ENCODE results near the gene RFC3. TPM values are rescaled to one million over a fixed set of nuclear protein-coding genes. Genes with fewer than 3 reads are reported as not detected.
"Not testable (repeated sequence)": the region's sequence is repeated elsewhere in the genome, so short reads cannot be mapped to it uniquely, and the experiment has no call there.

RFC3 gene
- 52.4 and 59.6 TPM in 2 replicates for total RNA-seq (2014; rRNA removed; shearing (Covaris generic))

DNA sequence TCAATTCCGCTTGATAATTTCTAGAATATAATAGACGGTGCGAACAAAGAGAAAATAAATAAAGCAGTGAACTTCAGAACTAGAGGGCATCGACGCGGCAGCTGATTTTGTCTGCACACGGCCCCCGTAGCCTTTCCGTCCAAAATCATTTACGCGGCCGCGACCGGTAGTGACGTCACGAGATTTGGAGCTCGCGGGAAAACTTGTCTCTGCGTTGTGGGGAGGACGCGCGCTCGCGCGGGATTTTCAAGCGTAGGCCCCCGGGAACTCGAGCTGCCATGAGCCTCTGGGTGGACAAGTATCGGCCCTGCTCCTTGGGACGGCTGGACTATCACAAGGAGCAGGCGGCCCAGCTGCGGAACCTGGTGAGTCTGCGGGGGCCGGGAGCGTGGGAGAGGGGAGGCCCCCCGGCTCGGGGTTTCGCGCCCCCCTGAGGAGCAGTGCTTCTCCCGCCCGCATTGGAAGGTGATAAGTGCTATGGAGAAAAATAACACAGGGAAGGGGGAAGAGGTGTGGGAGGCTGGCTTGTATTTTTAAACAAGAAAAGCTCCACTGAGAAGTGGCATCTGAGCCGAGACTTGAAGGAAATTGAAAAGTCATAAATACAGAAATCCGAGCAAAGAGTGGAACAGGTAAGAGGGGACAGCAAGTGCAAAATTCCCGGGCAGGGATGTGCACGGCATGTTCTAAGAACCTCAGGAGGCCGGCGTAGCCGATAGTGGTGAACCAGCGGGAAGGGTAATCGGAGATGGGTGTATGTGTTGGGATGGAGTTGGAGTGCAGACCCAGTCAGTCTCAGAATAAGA lies at the start of gene RFC3:
TSS of gene RFC3 (plus strand) at position 249 of the 806 bp plus-strand sequence. CDS start at position 279, 30 bp downstream.
- no peaks in the 10 kb centered on the region for H3K9me3 ChIP-seq (replicated peaks)
- DNase-seq (ENCODE audit: low read depth in 1 of 2, low spot score in 2 of 2) = peak; percentile 88 to 92
- no peaks in the 10 kb centered on the region for H3K27me3 ChIP-seq (replicated peaks)
- peak within 1 kb of the TSS; percentile 68 for H3K4me3 ChIP-seq
- H3K4me1 ChIP-seq (replicated peaks) = no peaks in the 10 kb centered on the region
- peaks cover 36% of the 10 kb centered on the region for H3K36me3 ChIP-seq
- H3K27ac ChIP-seq = peak within 1 kb of the TSS; percentile 83

- Histone ChIP-seq H3K4me1 (replicated peaks) (no peaks in the 10 kb centered on the region), H3K9me3 (replicated peaks) (no peaks in the 10 kb centered on the region), H3K4me3 (no peak overlapping the region), H3K36me3 (no peaks in the 10 kb centered on the region), H3K27me3 (replicated peaks) (no peaks in the 10 kb centered on the region), H3K27ac (no peak overlapping the region)
- no peak for DNase-seq (ENCODE audit: low read depth in 1 of 2, low spot score in 2 of 2)
These were observed 46.7 kb upstream of the RFC3 start for GRCh38 chr13:33771296-33771695.

DNA sequence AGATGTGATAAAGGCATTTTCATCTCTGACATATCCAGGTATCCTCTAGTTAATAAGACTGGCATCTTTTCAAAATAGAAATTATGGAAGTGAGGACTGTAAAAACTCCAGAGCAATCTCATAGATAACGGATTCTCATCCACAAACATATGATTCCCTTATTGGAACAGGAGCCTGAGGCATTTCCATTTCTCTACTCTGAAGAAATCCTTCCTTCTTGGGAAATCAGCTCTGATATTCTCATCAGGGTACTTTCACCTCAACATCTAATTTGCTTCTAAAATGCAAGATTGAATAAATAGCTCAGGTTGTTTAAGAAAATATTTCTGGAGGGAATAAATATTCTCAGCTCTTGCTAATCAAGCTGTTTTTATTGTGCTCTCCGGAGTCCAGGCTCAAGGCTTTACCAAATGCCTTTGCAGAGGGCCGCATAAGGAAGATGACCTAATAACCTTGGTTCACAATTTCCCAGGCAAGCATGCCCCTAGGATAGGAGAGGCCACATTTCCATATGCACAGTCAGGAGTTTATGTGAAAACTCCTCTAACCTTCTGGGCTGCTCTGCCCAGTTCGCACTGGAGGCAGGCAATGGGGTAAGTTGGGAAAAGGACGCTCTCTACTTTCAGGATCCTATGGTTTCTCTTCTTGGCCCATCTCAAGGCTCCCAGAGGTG lies 44.0 kb upstream of the RFC3 start:
- Histone ChIP-seq H3K4me3 (no peak overlapping the region), H3K36me3 (no peaks in the 10 kb centered on the region), H3K27me3 (replicated peaks) (no peaks in the 10 kb centered on the region), H3K4me1 (replicated peaks) (no peaks in the 10 kb centered on the region), H3K9me3 (replicated peaks) (no peaks in the 10 kb centered on the region), H3K27ac (no peak overlapping the region)
- DNase-seq (ENCODE audit: low read depth in 1 of 2, low spot score in 2 of 2) = no peak

- Histone ChIP-seq H3K27me3 (replicated peaks) (no peaks in the 10 kb centered on the region), H3K27ac (no peak overlapping the region), H3K4me1 (replicated peaks) (no peaks in the 10 kb centered on the region), H3K4me3 (no peak overlapping the region), H3K36me3 (no peaks in the 10 kb centered on the region), H3K9me3 (replicated peaks) (no peaks in the 10 kb centered on the region)
- no peak for DNase-seq (ENCODE audit: low read depth in 1 of 2, low spot score in 2 of 2)
These were observed 42.4 kb upstream of the RFC3 start for GRCh38 chr13:33775339-33776108.

DNA sequence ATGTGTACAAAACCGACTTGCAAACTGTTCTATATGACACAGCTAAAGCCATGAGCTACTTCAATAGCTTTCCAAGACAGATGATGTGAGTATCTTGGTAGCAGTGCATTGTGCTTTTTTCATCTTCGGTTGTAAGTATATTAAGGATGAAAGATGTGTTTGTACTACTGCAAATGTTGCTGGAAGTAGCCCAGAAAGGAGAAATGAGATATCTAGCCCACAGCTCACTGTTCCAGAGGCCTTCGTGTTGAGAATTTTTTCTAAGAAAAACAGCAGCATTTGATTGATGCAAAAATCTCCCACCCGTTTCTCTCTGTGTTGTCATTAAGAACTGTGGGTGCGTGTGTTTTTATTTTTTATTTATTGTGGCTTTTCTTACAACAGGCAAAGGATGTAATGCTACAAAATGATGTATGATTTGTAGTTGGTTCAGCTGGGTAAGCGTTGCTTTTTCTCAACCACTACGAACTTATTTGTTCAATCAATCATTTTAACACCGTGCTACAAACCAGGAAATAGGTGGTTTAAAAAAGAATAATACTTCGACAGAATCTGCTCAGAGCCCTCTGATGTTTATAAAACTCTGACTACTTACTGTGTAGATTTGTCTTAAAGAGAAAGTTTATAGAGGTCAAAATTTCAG lies 41.6 kb upstream of the RFC3 start:
- H3K9me3 ChIP-seq (replicated peaks) = no peaks in the 10 kb centered on the region
- H3K4me1 ChIP-seq (replicated peaks) = no peaks in the 10 kb centered on the region
- no peaks in the 10 kb centered on the region for H3K27me3 ChIP-seq (replicated peaks)

GRCh38 chr13:33782631-33783030 lies 35.3 kb upstream of the RFC3 start:
- no peaks in the 10 kb centered on the region for H3K27me3 ChIP-seq (replicated peaks)
- H3K27ac ChIP-seq = no peak overlapping the region
- DNase-seq (ENCODE audit: low read depth in 1 of 2, low spot score in 2 of 2) = no peak
- peaks cover 4% of the 10 kb centered on the region; the same call in 1 of the 2 replicates for H3K4me1 ChIP-seq (replicated peaks)
- no peaks in the 10 kb centered on the region for H3K9me3 ChIP-seq (replicated peaks)
- no peaks in the 10 kb centered on the region for H3K36me3 ChIP-seq
- no peak overlapping the region for H3K4me3 ChIP-seq

More for the DNA sequence above, 41.6 kb upstream of the RFC3 start:
- Histone ChIP-seq H3K27ac (no peak overlapping the region), H3K36me3 (no peaks in the 10 kb centered on the region), H3K4me3 (no peak overlapping the region)
- DNase-seq (ENCODE audit: low read depth in 1 of 2, low spot score in 2 of 2) = no peak

DNA sequence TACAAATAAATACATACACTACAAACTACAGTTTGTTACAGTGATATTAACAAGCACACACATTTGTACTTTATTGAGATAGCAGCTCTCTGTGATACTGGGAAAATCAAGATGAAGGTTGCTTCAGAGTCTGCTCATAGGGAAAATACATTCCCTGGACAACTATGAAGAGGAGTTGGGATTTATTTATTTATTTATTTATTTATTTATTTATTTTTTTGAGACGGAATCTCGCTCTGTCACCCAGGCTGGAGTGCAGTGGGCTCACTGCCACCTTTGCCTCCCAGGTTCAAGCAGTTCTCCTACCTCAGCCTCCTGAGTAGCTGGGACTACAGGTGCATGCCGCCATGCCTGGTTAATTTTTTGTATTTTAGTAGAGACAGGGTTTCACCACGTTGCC lies 34.7 kb upstream of the RFC3 start:
- not testable (repeated sequence) for H3K27me3 ChIP-seq (replicated peaks); H3K36me3 ChIP-seq; H3K9me3 ChIP-seq (replicated peaks); H3K4me3 ChIP-seq; DNase-seq (ENCODE audit: low read depth in 1 of 2, low spot score in 2 of 2); H3K27ac ChIP-seq; H3K4me1 ChIP-seq (replicated peaks)

GRCh38 chr13:33784738-33785137 lies 33.2 kb upstream of the RFC3 start:
- DNase-seq (ENCODE audit: low read depth in 1 of 2, low spot score in 2 of 2) = no peak
- peaks cover 4% of the 10 kb centered on the region; the same call in 1 of the 2 replicates for H3K4me1 ChIP-seq (replicated peaks)

DNA sequence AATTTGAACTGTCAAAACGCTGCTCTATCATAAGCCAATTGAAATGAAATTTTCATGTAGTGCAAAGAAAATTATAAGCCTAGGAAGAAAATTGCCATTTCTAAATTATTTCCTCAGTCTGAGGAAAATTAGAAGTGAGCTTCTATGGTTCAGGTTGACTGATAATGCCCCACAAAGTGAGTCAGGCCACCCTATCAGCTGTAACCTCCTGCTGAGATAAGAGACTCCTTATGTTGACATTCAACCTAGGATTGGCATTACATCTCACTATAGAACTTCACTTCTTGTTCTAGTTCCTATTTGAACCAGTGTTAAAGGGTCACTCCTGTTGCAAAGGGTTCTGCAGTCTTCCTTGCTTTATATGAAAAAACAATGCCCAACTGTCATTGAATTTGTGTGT lies 32.6 kb upstream of the RFC3 start:
- Histone ChIP-seq H3K4me1 (replicated peaks) (peaks cover 4% of the 10 kb centered on the region; the same call in 1 of the 2 replicates), H3K4me3 (no peak overlapping the region), H3K27ac (no peak overlapping the region), H3K9me3 (replicated peaks) (no peaks in the 10 kb centered on the region), H3K27me3 (replicated peaks) (no peaks in the 10 kb centered on the region), H3K36me3 (no peaks in the 10 kb centered on the region)
- no peak for DNase-seq (ENCODE audit: low read depth in 1 of 2, low spot score in 2 of 2)

More at GRCh38 chr13:33784738-33785137, 33.2 kb upstream of the RFC3 start:
- no peak overlapping the region for H3K4me3 ChIP-seq
- no peaks in the 10 kb centered on the region for H3K9me3 ChIP-seq (replicated peaks)
- H3K36me3 ChIP-seq = no peaks in the 10 kb centered on the region
- H3K27me3 ChIP-seq (replicated peaks) = no peaks in the 10 kb centered on the region
- no peak overlapping the region for H3K27ac ChIP-seq

GRCh38 chr13:33787051-33787591 lies 30.8 kb upstream of the RFC3 start:
- peaks cover 4% of the 10 kb centered on the region; the same call in 1 of the 2 replicates for H3K4me1 ChIP-seq (replicated peaks)
- no peaks in the 10 kb centered on the region for H3K27me3 ChIP-seq (replicated peaks)
- no peaks in the 10 kb centered on the region for H3K36me3 ChIP-seq
- no peak overlapping the region; the same call in 1 of the 2 replicates for H3K27ac ChIP-seq
- H3K9me3 ChIP-seq (replicated peaks) = no peaks in the 10 kb centered on the region
- peak in 1 of 2 experiments; percentile 27 for DNase-seq (ENCODE audit: low read depth in 1 of 2, low spot score in 2 of 2)
- H3K4me3 ChIP-seq = peak overlapping the region; percentile 35

GRCh38 chr13:33789066-33789606 lies 28.8 kb upstream of the RFC3 start:
- Histone ChIP-seq H3K4me1 (replicated peaks) (peaks cover 4% of the 10 kb centered on the region; the same call in 1 of the 2 replicates), H3K9me3 (replicated peaks) (no peaks in the 10 kb centered on the region), H3K36me3 (no peaks in the 10 kb centered on the region), H3K27me3 (replicated peaks) (no peaks in the 10 kb centered on the region), H3K27ac (no peak overlapping the region), H3K4me3 (no peak overlapping the region)
- DNase-seq (ENCODE audit: low read depth in 1 of 2, low spot score in 2 of 2) = no peak

GRCh38 chr13:33789739-33790138 lies 28.2 kb upstream of the RFC3 start:
- no peaks in the 10 kb centered on the region for H3K9me3 ChIP-seq (replicated peaks)

DNA sequence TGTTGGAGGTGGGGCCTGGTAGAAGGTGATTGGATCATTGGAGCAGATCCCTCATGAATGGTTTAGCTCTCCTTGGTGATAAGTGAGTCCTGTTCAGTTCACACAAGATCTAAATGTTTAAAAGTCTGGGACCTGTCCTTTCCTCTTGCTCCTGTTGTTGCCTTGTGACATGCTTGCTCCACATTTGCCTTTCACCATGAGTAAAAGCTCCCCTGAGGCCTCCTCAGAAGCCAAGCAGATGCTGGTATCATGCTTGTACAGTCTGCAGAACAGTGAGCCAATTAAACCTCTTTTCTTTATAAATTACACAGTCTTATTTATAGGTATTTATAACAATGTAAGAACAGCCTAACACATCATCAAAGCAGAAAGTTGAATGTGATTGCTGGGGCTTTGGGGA lies 24.2 kb upstream of the RFC3 start:
- no peak for DNase-seq (ENCODE audit: low read depth in 1 of 2, low spot score in 2 of 2)

More at GRCh38 chr13:33789739-33790138, 28.2 kb upstream of the RFC3 start:
- no peaks in the 10 kb centered on the region for H3K27me3 ChIP-seq (replicated peaks)
- no peaks in the 10 kb centered on the region for H3K36me3 ChIP-seq
- DNase-seq (ENCODE audit: low read depth in 1 of 2, low spot score in 2 of 2) = no peak
- H3K27ac ChIP-seq = no peak overlapping the region
- no peak overlapping the region for H3K4me3 ChIP-seq
- H3K4me1 ChIP-seq (replicated peaks) = peaks cover 4% of the 10 kb centered on the region; the same call in 1 of the 2 replicates

More for the DNA sequence above, 24.2 kb upstream of the RFC3 start:
- no peak overlapping the region for H3K27ac ChIP-seq
- H3K4me1 ChIP-seq (replicated peaks) = peaks cover 8% of the 10 kb centered on the region
- H3K27me3 ChIP-seq (replicated peaks) = no peaks in the 10 kb centered on the region
- H3K4me3 ChIP-seq = no peak overlapping the region
- no peaks in the 10 kb centered on the region for H3K9me3 ChIP-seq (replicated peaks)
- H3K36me3 ChIP-seq = no peaks in the 10 kb centered on the region
